Measurements from ENCODE around the gene ST3GAL5. TPM values are rescaled to one million over a fixed set of nuclear protein-coding genes. Genes with fewer than 3 reads are reported as not detected.
"Not testable (repeated sequence)": the region's sequence is repeated elsewhere in the genome, so short reads cannot be mapped to it uniquely, and the experiment has no call there.

Gene ST3GAL5
- 32.6 TPM for polyA plus RNA-seq (2013, experiment 1 of 2; ENCODE audit: insufficient read length)
- polyA plus RNA-seq (2013, experiment 2 of 2; ENCODE audit: insufficient read length): 35.4 TPM

DNA sequence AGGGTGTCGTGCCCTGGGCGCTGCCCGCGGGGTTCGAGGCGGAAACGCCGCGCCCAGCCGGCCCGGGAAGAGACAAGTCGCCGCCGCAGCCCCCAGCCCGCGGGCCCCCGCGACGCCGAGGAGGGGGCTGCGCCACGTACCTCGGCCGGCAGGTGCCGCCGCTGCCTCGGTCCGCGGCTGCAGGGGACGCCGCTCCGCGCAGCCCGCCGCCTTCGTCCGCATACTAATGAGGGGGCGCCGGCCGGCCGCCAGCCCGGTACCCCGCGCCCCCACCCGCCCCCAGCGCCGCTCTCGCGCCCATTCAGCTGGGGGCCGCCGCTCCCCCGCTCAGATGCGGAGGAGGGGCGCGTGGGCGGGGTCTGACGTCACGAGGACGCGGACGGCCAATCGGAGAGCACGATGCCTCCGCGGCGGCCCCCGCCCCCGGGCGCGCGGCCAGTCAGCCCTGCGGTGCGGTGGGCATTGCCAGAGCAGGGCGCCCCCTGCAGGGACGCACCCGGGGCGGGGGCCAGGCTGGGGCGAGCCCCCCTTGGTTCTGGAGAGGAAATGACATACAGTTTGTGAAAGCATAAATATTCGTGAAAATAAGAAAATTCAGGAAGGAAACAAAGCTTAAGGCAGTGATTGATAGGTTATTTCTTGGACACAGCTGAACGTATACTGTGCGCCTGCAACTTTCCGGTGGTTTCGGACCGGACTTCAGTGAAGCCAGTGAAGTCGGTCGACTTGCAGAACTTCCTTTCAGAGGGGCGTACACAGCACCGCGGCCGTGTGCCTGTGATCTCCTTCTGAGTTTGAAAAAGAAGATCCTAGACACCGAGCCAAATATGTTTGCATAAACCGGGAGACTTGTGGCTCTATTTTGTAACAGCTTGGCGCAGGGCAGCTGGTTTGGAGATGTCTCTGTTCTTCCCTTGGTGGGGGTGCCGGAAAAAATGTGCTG lies at the start of gene ST3GAL5:
TSS of gene ST3GAL5 (minus strand) at position 307 of the 943 bp plus-strand sequence. CDS start at position 222, 85 bp downstream.
- DNase-seq: peak; percentile 87

DNA sequence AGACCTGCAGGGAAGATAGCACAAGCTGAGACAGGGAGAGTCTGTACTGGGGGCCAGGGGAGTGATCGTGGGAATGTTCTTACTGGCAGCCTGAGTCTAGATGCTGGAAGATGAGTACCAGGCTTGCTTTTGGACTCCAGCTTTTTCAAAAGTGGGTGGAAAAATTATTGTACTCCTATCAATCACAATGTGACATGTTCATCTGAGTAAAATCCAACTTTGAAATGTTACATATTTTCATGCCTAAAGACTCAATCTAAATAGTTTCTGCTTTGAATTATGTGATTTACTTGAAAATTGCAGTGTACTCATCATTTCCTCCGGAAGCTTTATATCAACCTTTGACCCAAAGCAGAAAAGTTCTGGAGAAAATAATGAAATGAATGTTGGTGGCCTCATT lies 49.7 kb upstream of the ST3GAL5 start:
- peak; percentile 33 for DNase-seq

DNA sequence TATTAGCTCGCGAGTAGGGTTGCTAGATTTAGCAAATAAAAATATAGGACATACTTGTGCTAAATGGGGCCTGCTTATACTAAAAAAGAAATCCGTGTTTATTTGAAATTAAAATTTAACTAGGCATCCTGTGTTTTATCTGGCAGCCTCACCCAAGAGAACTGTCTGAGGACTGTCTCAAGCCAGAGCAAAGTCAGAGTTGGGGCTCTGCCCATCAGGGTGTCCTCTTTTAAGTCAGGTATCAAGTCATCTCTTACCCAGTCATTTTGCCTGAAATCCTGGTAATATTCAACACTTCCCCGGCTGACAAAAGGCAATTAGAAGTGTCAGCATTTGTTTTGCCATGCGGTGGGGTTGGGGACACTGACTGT lies 48.3 kb upstream of the ST3GAL5 start:
- no peak for DNase-seq

DNA sequence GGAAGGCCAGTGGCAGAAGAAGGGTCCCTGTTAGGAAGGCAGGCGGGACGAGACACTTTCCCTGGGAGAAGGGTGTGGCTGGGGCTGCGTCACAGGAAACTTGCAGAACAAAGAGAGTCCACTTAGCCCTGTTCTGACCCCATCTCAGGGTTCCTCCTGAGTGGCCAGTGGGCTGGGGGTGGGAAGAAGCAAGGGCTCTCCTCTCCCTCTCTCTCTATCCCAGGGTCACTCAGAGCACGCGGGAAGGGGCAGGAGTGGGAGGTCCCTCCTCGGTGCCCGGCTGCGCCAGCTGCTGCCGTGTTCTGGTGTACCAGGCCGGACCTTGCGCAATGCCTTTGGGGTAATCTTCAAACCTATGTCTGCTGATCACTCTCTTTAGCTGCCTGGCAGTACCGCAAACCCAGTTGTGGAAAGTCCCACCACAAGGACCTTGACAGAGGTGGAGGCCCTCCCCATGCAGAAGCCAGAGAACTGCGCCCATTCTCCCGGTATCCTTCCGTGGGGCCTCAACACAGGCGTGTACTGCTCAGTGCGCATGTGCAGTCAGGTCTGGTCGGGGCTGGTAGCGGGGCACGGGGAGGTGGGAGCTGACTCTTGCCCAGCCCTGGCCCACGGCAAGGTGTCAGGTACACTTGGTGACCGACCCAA lies 47.8 kb upstream of the ST3GAL5 start:
- no peak for DNase-seq

DNA sequence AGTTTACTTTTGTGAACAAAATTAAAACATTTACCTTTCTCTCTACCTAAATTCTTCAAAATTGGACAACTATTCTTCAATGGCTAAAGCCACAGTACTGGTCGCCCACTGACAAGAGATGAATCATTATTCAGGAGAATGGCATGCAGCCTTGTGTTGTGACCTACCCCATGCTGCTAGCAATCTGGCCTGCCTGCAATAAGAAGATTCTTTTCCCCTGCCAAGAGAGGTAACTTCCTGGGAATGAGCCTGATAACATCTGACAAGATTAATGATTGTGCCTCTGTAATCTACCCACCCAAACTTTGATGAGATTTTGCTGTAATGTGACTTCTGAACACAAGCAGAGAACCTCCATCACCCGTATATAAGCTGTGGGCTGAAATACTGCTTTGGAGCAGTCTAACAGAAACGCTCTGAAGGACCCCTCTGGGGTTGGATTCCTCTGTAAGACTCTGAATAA lies 47.0 kb upstream of the ST3GAL5 start:
- DNase-seq: peak; percentile 85

DNA sequence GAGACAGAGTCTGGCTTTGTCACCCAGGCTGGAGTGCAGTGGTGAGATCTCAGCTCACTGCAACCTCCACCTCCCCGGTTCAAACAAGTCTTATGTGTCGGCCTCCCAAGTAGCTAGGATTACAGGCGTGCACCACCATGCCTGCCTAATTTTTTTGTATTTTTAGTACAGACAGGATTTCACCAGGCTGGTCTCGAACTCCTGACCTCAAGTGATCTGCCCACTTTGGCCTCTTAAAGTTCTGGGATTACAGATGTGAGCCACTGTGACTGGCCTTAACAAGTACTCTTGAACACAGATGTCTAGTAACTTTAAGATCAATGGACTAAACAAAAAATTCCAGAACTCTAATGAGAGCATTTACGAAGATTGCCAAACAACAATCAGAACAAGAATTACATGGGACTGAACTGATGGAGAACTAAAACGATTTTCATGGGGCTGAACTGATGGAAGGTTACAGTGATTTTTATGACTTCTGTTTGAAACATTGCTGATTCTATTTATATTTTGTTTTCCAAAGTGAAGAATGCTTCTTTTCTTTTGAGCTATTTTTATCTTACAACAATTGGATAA lies 46.5 kb upstream of the ST3GAL5 start:
- no peak for DNase-seq

DNA sequence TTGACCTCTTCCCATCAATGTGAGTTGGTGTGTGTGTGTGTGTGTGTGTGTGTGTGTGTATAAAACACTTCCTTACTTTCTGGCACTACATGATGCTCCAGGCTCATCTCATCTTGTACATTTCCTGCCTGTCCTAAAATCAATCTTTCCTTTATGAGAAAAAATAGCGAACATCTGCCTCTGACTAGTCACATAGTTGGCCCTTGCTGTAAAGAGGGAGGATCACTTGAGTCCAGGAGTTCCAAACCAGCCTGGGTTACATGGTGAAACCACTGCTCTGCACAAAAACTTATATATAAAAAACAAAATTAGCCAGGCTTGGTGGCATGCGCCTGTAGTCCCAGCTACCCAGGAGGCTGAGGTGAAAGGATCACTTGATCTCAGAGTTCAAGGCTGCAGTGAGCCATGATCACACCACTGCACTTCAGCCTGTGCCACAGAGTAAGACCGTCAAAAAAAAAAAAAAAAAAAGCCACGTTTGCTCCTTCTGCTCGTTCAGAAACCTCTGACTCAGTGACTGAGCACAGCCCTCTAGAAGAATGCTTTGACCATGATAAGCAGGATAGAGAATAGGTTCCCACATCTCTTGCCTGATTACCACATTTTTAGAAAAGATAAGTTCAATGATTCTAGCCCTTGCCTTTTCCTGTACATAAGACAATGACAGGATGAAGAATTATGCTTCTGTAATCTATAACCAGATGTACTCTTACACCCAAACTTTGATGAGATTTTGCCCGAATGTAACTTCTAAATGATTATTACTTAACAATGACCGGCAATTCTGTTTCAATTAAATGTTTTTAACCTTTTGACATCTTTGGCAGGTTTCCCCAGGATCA lies 45.2 kb upstream of the ST3GAL5 start:
- DNase-seq: peak; percentile 85

DNA sequence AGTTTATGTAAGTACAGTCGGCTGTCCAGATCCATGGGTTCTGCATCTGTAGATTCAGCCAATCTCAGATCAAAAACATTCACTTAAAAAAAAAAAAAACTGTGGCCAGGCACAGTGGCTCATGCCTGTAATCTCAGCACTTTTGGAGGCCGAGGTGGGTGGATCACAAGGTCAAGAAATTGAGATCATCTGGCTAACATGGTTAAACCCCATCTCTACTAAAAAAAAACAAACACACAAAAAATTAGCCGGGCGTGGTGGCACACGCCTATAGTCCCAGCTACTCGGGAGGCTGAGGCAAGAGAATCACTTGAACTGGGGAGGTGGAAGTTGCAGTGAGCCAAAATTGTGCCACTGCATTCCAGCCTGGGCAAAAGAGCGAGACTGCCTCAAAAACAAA lies 42.4 kb upstream of the ST3GAL5 start:
- not testable (repeated sequence) for DNase-seq

DNA sequence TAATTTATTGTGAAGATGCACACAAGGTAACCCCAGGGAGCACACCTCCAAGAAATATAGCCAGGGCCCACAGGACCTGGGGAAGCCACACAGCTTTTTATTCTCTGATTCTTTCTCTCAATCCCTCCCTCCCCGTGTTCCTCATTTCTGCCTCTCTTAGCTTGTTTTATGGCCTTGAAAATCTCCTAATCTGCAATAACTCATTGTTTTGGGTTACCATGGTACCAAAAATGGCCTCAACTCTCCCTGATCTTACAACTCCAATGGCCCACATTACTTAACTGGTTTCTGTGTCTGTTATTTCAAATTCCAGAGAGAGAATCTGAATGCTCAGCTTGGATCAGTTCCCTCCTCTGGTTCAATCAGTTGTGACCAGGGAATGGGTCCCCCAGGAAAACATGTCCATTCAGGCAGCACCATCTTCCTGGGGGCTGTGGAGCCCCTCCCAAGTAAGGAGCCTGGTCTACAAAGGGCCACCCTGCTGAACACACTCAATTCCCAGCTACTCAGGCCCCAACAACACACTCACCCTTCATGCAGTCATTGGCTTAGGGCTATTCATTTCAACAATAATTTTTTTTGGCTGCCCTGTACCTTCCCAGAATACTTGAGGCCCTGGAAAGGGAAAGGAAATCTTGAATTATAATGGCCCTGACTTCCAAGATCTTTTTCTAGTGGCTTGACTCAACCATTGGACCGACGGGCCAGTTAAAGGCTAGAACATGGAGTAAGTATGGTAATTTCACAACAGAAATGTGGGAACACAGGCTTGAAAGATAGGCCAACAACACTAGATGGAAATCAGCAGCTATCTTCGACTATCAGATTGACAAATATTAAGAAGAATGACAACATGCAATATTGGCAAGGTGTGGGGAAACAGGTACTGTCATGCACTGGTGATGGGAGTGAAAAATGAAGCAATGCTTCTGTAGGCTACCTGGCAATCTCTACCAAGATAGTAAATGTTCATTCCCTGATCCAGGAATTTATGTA lies 41.6 kb upstream of the ST3GAL5 start:
- no peak for DNase-seq

DNA sequence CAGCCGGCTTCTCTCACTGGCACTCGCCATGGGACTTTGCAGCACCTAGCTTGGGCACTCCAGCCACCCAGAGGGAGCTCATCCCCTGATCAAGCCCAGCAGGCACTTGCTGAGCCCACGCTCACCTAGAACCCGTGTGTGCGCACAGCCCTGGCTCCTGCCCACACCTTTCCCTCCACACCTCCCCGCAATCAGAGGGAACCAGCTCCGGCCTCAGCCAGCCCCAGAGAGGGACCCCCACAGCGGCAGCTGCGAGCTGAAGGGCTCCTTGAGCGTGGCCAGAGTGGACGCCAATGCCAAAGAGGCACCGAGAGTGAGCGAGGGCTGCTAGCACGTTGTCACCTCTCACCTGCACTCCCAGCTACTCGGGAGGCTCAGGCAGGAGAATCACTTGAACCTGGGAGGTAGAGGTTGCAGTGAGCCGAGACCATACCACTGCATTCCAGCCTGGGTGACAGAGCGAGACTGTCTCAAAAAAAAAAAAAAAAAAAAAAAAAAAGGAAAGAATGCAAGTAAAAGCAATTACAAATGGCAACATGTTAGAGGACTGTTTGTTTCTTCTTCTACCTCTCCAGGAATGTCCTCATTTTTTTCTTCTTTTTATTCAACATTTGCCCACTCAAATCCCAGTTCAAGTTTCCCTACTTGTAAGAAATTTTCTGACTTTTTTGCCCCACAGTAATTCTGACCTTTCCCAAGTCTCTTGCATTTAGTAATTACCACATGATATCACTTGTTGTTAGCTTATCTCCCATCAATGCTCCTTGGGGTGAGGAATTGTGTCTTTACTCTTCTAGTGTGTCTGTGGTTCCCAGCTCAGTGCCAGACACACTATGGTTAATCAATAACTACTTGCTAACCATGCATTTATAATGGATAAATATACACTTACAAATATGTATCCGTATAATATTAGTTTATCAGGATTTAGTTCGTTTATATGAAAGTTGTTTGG lies 40.6 kb upstream of the ST3GAL5 start:
- DNase-seq: no peak

DNA sequence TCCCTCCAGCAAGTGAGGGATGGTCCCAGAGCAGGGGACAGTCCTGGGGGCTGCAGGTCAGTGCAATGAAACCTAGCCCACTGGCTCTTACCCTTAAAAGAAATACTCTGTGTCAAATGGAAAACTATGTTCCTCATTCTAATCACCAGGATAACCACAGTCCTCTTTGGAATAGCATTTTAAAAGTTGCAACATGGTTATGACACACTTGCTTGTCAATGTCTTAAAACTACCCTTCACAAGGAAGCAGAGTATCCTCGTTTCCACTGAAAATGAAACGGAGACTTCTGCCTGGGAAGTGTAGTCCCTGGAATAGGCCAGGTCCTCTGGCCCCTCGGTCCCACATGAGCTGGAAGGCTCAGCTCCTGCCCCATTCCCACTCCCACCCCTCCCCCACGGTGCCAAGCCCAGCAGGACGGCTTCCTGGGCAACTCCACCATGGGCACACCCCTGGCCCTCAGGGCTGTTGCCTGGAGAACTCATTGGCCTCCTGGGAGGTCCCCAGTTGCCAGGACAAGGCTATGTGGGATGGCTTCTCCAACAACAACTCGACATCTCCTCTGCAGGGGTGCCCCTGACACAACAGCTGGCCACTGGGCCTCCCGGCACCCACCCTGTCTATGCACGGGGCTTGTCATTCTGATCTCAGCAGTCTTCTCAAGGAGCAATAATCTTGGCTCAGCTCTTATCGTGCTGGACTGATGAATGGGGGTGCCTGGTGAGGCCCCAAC lies 38.3 kb upstream of the ST3GAL5 start:
- no peak for DNase-seq

DNA sequence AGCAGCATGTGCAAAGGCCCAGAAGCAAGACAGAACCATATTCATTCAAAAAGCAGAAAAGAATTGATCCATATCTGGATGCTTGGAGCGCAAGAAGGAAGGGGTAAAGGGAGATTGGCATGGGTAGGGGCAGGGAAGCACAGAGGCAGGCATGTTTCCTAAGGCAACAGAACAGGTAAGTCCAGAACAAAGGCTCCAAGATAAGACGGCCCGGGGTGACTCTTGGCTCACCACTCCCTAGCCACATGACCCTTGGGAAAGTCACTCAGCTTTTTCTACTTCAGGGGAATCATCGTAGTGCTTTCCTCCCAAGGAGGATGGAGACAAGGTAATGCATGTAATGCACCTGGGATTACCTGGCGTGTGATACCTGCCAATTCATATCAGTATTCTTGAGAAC lies 37.7 kb upstream of the ST3GAL5 start:
- DNase-seq: no peak

DNA sequence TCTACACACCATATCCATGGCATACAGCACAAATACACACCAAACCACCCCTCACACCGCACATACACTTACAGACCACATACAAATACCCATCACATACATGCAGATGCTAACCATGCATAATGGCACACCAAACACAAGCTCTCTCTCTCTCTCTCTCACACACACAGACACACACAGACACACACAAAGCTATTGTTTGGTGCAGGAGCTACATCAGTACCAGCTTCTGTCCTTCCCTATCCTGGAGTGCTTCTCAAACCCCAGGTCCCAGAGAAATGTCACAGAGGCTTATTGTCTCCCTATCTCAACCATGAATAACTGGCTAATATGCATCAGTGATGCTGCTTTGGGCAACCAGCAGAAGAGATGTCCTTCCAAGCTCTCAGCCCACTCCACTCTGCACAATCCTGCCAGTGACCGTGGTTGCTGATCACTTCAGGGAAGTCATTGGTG lies 36.5 kb upstream of the ST3GAL5 start:
- DNase-seq: no peak

DNA sequence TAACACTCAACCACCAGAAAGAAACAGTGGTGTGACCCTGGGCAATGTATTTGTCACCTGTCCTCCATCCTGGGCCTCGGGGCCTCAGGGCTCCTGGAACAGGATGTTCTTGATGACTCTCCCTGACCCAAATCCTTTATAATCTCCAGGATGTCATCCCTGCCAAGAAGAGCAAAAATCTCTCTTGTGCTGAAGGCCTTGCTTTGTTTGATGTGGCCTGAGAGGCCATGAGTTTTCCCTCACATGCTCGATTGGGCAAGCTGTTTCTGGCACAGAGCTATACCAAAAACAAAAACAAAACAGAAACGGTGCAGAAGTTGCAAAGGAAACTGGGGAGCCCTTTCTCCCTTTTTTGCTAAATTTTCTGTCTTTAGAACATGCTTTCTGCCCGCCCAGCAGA lies 35.7 kb upstream of the ST3GAL5 start:
- no peak for DNase-seq

DNA sequence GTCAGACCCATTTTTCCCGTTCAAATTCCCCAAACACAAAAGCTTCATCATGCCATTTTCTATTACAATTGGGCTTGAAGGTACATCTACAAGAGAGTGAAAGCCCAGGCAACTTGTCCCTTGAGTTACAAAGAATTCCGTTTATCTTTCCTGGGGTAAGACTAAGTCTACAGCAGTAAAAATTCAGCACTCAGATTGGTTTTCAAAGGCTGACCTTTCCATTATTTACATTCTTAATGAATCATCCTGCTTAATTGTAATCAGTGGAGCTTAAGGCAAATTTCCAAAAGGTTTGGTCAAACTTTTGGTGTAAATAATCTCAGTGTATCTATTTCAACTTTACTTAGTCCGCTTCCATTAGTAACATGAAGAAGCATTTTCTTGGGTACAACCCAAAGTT lies 33.4 kb upstream of the ST3GAL5 start:
- no peak for DNase-seq

DNA sequence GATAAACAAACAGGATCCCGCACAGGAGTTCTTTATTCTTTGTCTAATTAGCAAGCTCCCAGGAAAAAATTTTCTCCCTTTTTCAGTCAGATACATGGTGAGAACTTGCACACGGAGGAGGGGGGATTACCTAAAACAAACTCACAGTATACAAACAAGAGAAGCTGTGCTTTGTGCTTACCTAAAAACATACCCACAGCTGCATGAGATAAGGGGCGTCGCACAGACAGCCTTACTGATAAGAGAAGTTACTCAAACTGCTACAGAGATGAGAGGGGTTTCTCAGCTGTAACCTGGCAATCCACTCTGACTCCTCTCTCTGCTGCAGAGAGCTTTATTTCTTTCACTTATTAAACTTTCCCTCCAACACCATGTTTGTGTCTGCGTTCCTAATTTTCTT lies 32.9 kb upstream of the ST3GAL5 start:
- DNase-seq: no peak

DNA sequence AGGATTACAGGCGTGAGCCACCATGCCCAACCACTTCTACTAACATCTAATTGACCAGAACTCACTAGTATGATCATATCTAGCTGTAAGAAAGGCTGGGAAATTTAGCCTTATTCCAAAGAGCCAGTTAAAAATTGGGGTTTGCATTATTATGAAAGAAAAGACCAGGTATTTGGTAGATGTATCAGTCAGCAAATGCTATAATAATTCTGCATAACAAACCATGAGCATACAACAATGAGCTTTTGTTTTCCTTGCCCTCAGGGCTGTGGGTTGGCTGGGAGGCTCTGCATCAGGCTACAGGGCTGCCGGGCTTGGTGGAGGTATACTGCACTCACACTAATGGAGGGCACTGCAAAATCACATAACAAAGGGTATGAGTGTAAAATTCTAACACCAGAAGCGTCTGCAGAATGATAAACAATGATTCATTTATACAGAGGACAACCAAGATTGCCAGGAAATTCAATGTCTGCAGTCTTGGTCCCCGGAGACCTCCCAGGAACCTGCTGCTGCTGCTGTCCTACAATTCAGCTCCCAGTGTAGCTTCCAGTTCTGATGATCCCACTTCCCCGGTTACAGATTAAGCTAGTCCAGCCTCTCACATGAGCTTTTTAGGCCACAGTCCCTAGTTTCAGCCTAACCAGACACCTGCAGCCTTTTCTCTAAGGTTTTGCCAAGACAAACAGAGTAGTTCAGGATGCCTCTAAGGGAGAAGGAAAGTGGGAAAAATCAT lies 32.2 kb upstream of the ST3GAL5 start:
- DNase-seq: peak; percentile 58
